Measurements from ENCODE around the gene PTPN3. TPM values are rescaled to one million over a fixed set of nuclear protein-coding genes. Genes with fewer than 3 reads are reported as not detected.

Gene PTPN3
- total RNA-seq, 1 experiment from 2014 or later = 20.8 TPM

- TF ChIP-seq REST (IDR thresholded peaks at IDR 0.05; ENCODE audit: low read depth) (no peak), SP1 (IDR thresholded peaks at IDR 0.05; ENCODE audit: low read depth) (no peak), TCF7L2 (IDR thresholded peaks at IDR 0.05; ENCODE audit: borderline replicate concordance, extremely low read depth, insufficient read depth, insufficient read length) (no peak), EGR1 (IDR thresholded peaks at IDR 0.05; ENCODE audit: low read depth) (no peak), JUND (IDR thresholded peaks at IDR 0.05) (no peak)
Observed at GRCh38 chr9:109475526-109475925, 22.6 kb downstream of the PTPN3 start (continued).

- H3K4me1 ChIP-seq (ENCODE audit: control insufficient read depth in 1 of 2, insufficient read depth in 2 of 2, low read length in 2 of 2) = peaks cover 34 to 39% of the 10 kb centered on the region in 2 experiments
- H3K79me2 ChIP-seq (ENCODE audit: insufficient read depth, low read length) = peaks cover 46% of the 10 kb centered on the region
- H3K36me3 ChIP-seq (ENCODE audit: control insufficient read depth in 1 of 2, insufficient read depth in 2 of 2, low read length in 2 of 2) = no peaks in the 10 kb centered on the region
- RAD21 ChIA-PET (ENCODE audit: low non-redundant PET in 1 of 2, low total read pairs in 2 of 2, uncharacterized antibody in 2 of 2, unreplicated experiment in 2 of 2) = no interaction called here
- TF ChIP-seq ZFX (IDR thresholded peaks at IDR 0.05) = no peak
- no peak for TF ChIP-seq SRF (IDR thresholded peaks at IDR 0.05; ENCODE audit: low read depth)
- no peak for TF ChIP-seq TCF7L2 (IDR thresholded peaks at IDR 0.05; ENCODE audit: borderline replicate concordance, extremely low read depth, insufficient read depth, insufficient read length)
- no peak for ATAC-seq
- no peaks in the 10 kb centered on the region for H3K9me2 ChIP-seq (ENCODE audit: insufficient read depth)
- no peak for DNase-seq (ENCODE audit: low read depth, low spot score)
- no peaks in the 10 kb centered on the region for H3K9me3 ChIP-seq (ENCODE audit: control insufficient read depth in 1 of 2, insufficient read depth in 1 of 2, low read depth in 1 of 2, low read length in 2 of 2)
- H3K27ac ChIP-seq (ENCODE audit: low read depth, low read length) = no peak overlapping the region
- no peak overlapping the region for H3K4me3 ChIP-seq (replicated peaks in 1 of 2; ENCODE audit: low read depth in 1 of 2, low read length in 2 of 2)
- H2AFZ ChIP-seq (ENCODE audit: low read depth, low read length, poor library complexity, severe bottlenecking) = no peak overlapping the region
- no peaks in the 10 kb centered on the region for H4K20me1 ChIP-seq (ENCODE audit: insufficient read depth)
- intact Hi-C loops (cut with micrococcal nuclease) = no loop called here
- CTCF ChIA-PET = interaction anchor here (1.2 kb wide), 1 partner anchor 34 kb away, joined by 4 read pairs; no protein-coding TSS in a partner anchor
- no peaks in the 10 kb centered on the region for H3K27me3 ChIP-seq (ENCODE audit: insufficient read depth, low read length)
- no peak overlapping the region for H3K9ac ChIP-seq (ENCODE audit: low read length)
- no peak overlapping the region for H3K4me2 ChIP-seq (ENCODE audit: low read length)
- POLR2A ChIA-PET = no interaction called here
- BruUV-seq (replicated peaks) = no TSS peak
Observed at GRCh38 chr9:109474944-109475343, 23.2 kb downstream of the PTPN3 start.

Data from HCT116 (cell line).